Esophagus muscularis mucosa (tissue), 4 donors: Measurements from ENCODE around the gene CTSW. TPM values are rescaled to one million over a fixed set of nuclear protein-coding genes. Genes with fewer than 3 reads are reported as not detected.
"Not testable (repeated sequence)": the region's sequence is repeated elsewhere in the genome, so short reads cannot be mapped to it uniquely, and the experiment has no call there.

ENCODE experiments used
- DNase-seq: peaks from one replicate; pipeline ENCODE4 v3.0.0-alpha.2; 2017; ENCODE audit errors: extremely low spot score
- H3K27ac ChIP-seq, 4 donors: fragments of 200-600 bp; sonication (generic); replicated peaks in 1 of 4; 1 replicate in 3 of 4; 2 replicates in 1 of 4; pipeline ENCODE4 v1.5.1; 2016 to 2019; ENCODE audit warnings: mild to moderate bottlenecking in 1 of 4
- H3K27me3 ChIP-seq, 4 donors: fragments of 200-600 bp; sonication (generic); one replicate each; pipeline versions ENCODE4 v1.5.1 to v1.6.0; 2016 to 2019
- H3K36me3 ChIP-seq, 4 donors: fragments of 200-600 bp; sonication (generic); one replicate each; pipeline ENCODE4 v1.5.1; 2016 to 2019
- H3K4me1 ChIP-seq, 4 donors: fragments of 200-600 bp; sonication (generic); one replicate each; pipeline ENCODE4 v1.5.1; 2016 to 2019
- H3K4me3 ChIP-seq, 4 donors: fragments of 200-600 bp; sonication (generic); 1 replicate in 2 of 4; 2 replicates in 2 of 4; pipeline ENCODE4 v1.5.1; 2016 to 2019; ENCODE audit warnings: mild to moderate bottlenecking in 4 of 4, moderate library complexity in 1 of 4
- H3K9me3 ChIP-seq, 4 donors: fragments of 200-600 bp; sonication (generic); 1 replicate in 3 of 4; 2 replicates in 1 of 4; pipeline ENCODE4 v1.5.1; 2016 to 2019
- CTCF ChIP-seq, 3 experiments: fragments of 200-600 bp in 2 of 3; fragments of 450-650 bp in 1 of 3; sonication (generic) in 2 of 3; IDR thresholded peaks; one replicate each; pipeline ENCODE4 v1.5.1; 2017 to 2019; ENCODE audit warnings: antibody characterized with exemption in 3 of 3, mild to moderate bottlenecking in 2 of 3, moderate library complexity in 1 of 3
- EP300 ChIP-seq: sonication (generic); formaldehyde crosslinking; IDR thresholded peaks from one replicate; pipeline ENCODE4 v1.6.1; 2017; ENCODE audit warnings: antibody characterized with exemption
- POLR2A ChIP-seq: fragments of 450-650 bp; IDR thresholded peaks from one replicate; pipeline ENCODE4 v1.6.1; 2017; ENCODE audit warnings: antibody characterized with exemption, moderate library complexity, mild to moderate bottlenecking, low read depth
- POLR2AphosphoS5 ChIP-seq, 2 donors: sonication (generic); formaldehyde crosslinking; IDR thresholded peaks; one replicate each; pipeline ENCODE4 v1.6.1; 2017; ENCODE audit warnings: antibody characterized with exemption in 2 of 2
- WGBS: methylation state at CpG from one replicate; pipeline ENCODE4 v1.1.5; 2018; 5-methylcytosine and 5-hydroxymethylcytosine counted together
- intact Hi-C: fragments of 100-400 bp; cut with DNase I; formaldehyde crosslinking; loops from one replicate; pipeline ENCODE4 v1.15.1; 2023
- total RNA-seq, 4 donors: library from RNA; depleted of rRNA; stranded (reverse); fragments of >200 nt; gene quantifications; one replicate each; pipeline versions ENCODE4 v1.1.0 to v1.2.1, GENCODE V29; 2016

The CTSW gene
- total RNA-seq, 4 donors from 2014 or later = 0.83 to 2.7 (median 1.5) TPM

GRCh38 chr11:65887723-65888162 lies 8.1 kb downstream of the CTSW start:
- H3K27me3 ChIP-seq = no peaks in the 10 kb centered on the region
- intact Hi-C loops = loop anchor here (1.0 to 5.0 kb wide), 3 partner anchors 31 to 115 kb away; partner anchors contain the start of genes BANF1, EIF1AD and SART1
- no peaks in the 10 kb centered on the region for H3K9me3 ChIP-seq
- peaks cover 5 to 40% (median 34%) of the 10 kb centered on the region in 4 donors for H3K36me3 ChIP-seq
- H3K27ac ChIP-seq = peak overlapping the region; percentile 96 to 100 (median 98)
- H3K4me1 ChIP-seq = peaks cover 37 to 78% (median 65%) of the 10 kb centered on the region in 4 donors
- no peak for DNase-seq
- TF ChIP-seq POLR2AphosphoS5 (IDR thresholded peaks at IDR 0.05) (no peak), POLR2A (no peak), EP300 (no peak), CTCF (IDR thresholded peaks at IDR 0.05) (no peak)
- 0% methylated on average over 3 of the region's 23 CpGs for WGBS
- H3K4me3 ChIP-seq = peak overlapping the region; percentile 71 to 84 (median 78)

- peaks cover 43 to 83% (median 70%) of the 10 kb centered on the region in 4 donors for H3K4me1 ChIP-seq
- TF ChIP-seq POLR2AphosphoS5 (IDR thresholded peaks at IDR 0.05) (peak; percentile 90 to 99), POLR2A (peak; percentile 85), EP300 (no peak), CTCF (IDR thresholded peaks at IDR 0.05) (peak; percentile 62 to 87 (median 86))
- no peaks in the 10 kb centered on the region for H3K27me3 ChIP-seq
- WGBS = under 1% methylated on average over 24 of the region's 57 CpGs
- peak within 1 kb of the TSS; percentile 96 to 100 (median 98) for H3K27ac ChIP-seq
- H3K36me3 ChIP-seq = peaks cover 0 to 35% (median 29%) of the 10 kb centered on the region in 4 donors
- peak within 1 kb of the TSS; percentile 71 to 84 (median 78) for H3K4me3 ChIP-seq
- no peaks in the 10 kb centered on the region for H3K9me3 ChIP-seq
- DNase-seq = peak; percentile 99
- intact Hi-C loops = loop anchor here (1.0 to 5.0 kb wide), 3 partner anchors 30 to 114 kb away; partner anchors contain the start of genes BANF1, EIF1AD and SART1
Measured at GRCh38 chr11:65888163-65888814, 8.7 kb downstream of the CTSW start, which contains the start of gene FIBP. TSS of gene FIBP (minus strand) at chr11:65888471. CDS start at chr11:65888418, 53 bp downstream.

- intact Hi-C loops = no loop called here
- Histone ChIP-seq H3K4me3 (peak within 1 kb of the TSS; percentile 71 to 84 (median 82)), H3K36me3 (peaks cover 0 to 15% (median 8%) of the 10 kb centered on the region in 4 donors), H3K9me3 (no peaks in the 10 kb centered on the region), H3K4me1 (peaks cover 52 to 76% (median 69%) of the 10 kb centered on the region in 4 donors), H3K27me3 (no peaks in the 10 kb centered on the region), H3K27ac (peak within 1 kb of the TSS; percentile 96 to 100 (median 98))
- WGBS = 0% methylated on average over 8 of the region's 94 CpGs
- DNase-seq = peak; percentile 100
- no peak for TF ChIP-seq EP300
- TF ChIP-seq POLR2A = peak; percentile 87
- TF ChIP-seq CTCF (IDR thresholded peaks at IDR 0.05) = peak in 2 of 3 experiments; percentile 9 to 22
- peak; percentile 94 to 99 for TF ChIP-seq POLR2AphosphoS5 (IDR thresholded peaks at IDR 0.05)
Measured at GRCh38 chr11:65890324-65891218, 10.9 kb downstream of the CTSW start, which contains the start of gene CCDC85B. TSS of gene CCDC85B (plus strand) at chr11:65890673. CDS start at chr11:65890784, 111 bp downstream.

GRCh38 chr11:65891219-65892136 lies 11.8 kb downstream of the CTSW start:
- Histone ChIP-seq H3K4me1 (peaks cover 52 to 72% (median 67%) of the 10 kb centered on the region in 4 donors), H3K4me3 (peak overlapping the region; percentile 71 to 84 (median 82)), H3K27ac (peak overlapping the region; percentile 96 to 100 (median 98)), H3K9me3 (no peaks in the 10 kb centered on the region), H3K36me3 (peaks cover 0 to 6% (median 2%) of the 10 kb centered on the region in 4 donors), H3K27me3 (no peaks in the 10 kb centered on the region)
- no peak for DNase-seq
- TF ChIP-seq POLR2AphosphoS5 (IDR thresholded peaks at IDR 0.05) (peak; percentile 71 to 75), POLR2A (no peak), CTCF (IDR thresholded peaks at IDR 0.05) (peak; percentile 20 to 38 (median 35))
- intact Hi-C loops = no loop called here
- WGBS = 9% methylated on average over 33 of the region's 57 CpGs

GRCh38 chr11:65892137-65892540 lies 12.5 kb downstream of the CTSW start:
- H3K27me3 ChIP-seq, intact Hi-C loops, DNase-seq, H3K9me3 ChIP-seq, H3K36me3 ChIP-seq: not testable (repeated sequence)
- WGBS = 36% methylated on average over 4 of the region's 5 CpGs
- peak overlapping the region; percentile 96 to 100 (median 98) for H3K27ac ChIP-seq
- H3K4me3 ChIP-seq = peak overlapping the region; percentile 71 to 84 (median 82)
- peaks cover 49 to 65% (median 62%) of the 10 kb centered on the region in 4 donors for H3K4me1 ChIP-seq
